Panc1 (cell line): Measurements from ENCODE around the gene RPL7L1. TPM values are rescaled to one million over a fixed set of nuclear protein-coding genes. Genes with fewer than 3 reads are reported as not detected.

Experiments used
- ATAC-seq: fragments of 200-7000 bp; cut with Tn5 transposase; 2 replicates; pipeline ENCODE4 v1.9.1; 2020; ENCODE audit warnings: mild to moderate bottlenecking, moderate library complexity
- BruUV-seq: library from RNA; stranded (reverse); fragments of 400-500 nt; replicated peaks from 2 replicates; lab custom pipeline; 2021; lab: Mats Ljungman, UMichigan
- CTCF ChIA-PET: fragments of 300-600 bp; sonication (Branson Sonifier 250); formaldehyde crosslinking; loops from one replicate; lab custom pipeline; 2022; ENCODE audit warnings: antibody characterized with exemption; lab: Charles Lee
- POLR2A ChIA-PET: fragments of 300-600 bp; sonication (Branson Sonifier 250); formaldehyde crosslinking; loops from one replicate; lab custom pipeline; 2022; ENCODE audit warnings: antibody characterized with exemption; lab: Charles Lee
- DNase-seq: peaks from one replicate; pipeline ENCODE4 v3.0.0-alpha.2; 2010; ENCODE audit warnings: low read depth, low spot score
- H3K27ac ChIP-seq: 2 replicates; pipeline ENCODE4 v1.5.1; 2011; ENCODE audit warnings: mild to moderate bottlenecking, low read length, inconsistent platforms
- H3K27me3 ChIP-seq: fragments of 200-500 bp; sonication (Bioruptor generic); 2 replicates; pipeline ENCODE4 v1.6.0; 2014; ENCODE audit warnings: low read length, inconsistent platforms; ENCODE audit not compliant: control insufficient read depth, insufficient read depth
- H3K36me3 ChIP-seq: fragments of 200-500 bp; sonication (Bioruptor generic); 2 replicates; pipeline ENCODE4 v1.5.1; 2014; ENCODE audit warnings: inconsistent platforms, mild to moderate bottlenecking, low read length, moderate library complexity; ENCODE audit not compliant: control insufficient read depth, insufficient read depth
- H3K4me1 ChIP-seq: 2 replicates; pipeline ENCODE4 v1.5.1; 2011; ENCODE audit warnings: inconsistent platforms, mild to moderate bottlenecking, low read length, moderate library complexity; ENCODE audit not compliant: control insufficient read depth, insufficient read depth
- H3K4me3 ChIP-seq, 2 experiments: 2 replicates each; pipeline ENCODE4 v1.5.1; 2011 to 2012; ENCODE audit warnings: low read depth in 2 of 2, low read length in 2 of 2, mild to moderate bottlenecking in 2 of 2, inconsistent platforms in 1 of 2, moderate library complexity in 1 of 2
- H3K9me3 ChIP-seq: fragments of 200-500 bp; sonication (Bioruptor generic); 2 replicates; pipeline ENCODE4 v1.5.1; 2014; ENCODE audit warnings: low read depth, mild to moderate bottlenecking, inconsistent platforms, low read length, moderate library complexity; ENCODE audit not compliant: control insufficient read depth, insufficient read depth
- CTCF ChIP-seq: fragments of 450-650 bp; IDR thresholded peaks from 2 replicates; pipeline ENCODE4 v1.5.1; 2017; ENCODE audit warnings: mild to moderate bottlenecking
- POLR2AphosphoS5 ChIP-seq: IDR thresholded peaks from 2 replicates; pipeline ENCODE4 v1.6.1; 2012; ENCODE audit warnings: mild to moderate bottlenecking, low read depth, low read length, moderate library complexity
- SIN3A ChIP-seq: IDR thresholded peaks from 2 replicates; pipeline ENCODE4 v1.6.1; 2012; ENCODE audit warnings: low read depth, mild to moderate bottlenecking, low read length, moderate library complexity, borderline replicate concordance; ENCODE audit not compliant: insufficient read depth
- TCF7L2 ChIP-seq: IDR thresholded peaks from 2 replicates; pipeline ENCODE4 v1.6.1; 2011; ENCODE audit warnings: mild to moderate bottlenecking, low read depth, low read length, inconsistent platforms
- in situ Hi-C: cut with HindIII; loops from 2 replicates; pipeline ENCODE4 v1.10.0; 2016; ENCODE audit warnings: low sequenced_read_pairs, low pct_unique_long_range_greater_than_20kb
- intact Hi-C: fragments of 100-400 bp; cut with micrococcal nuclease; formaldehyde crosslinking; loops from one replicate; pipeline ENCODE4 v1.10.0; 2022; ENCODE audit not compliant: unreplicated experiment
- total RNA-seq: library from RNA; stranded (reverse); gene quantifications from one replicate; pipeline ENCODE4 v1.2.1, GENCODE V29; 2021; ENCODE audit not compliant: unreplicated experiment
- TF ChIP-seq, protein P1 (sequence below), 2 experiments: IDR thresholded peaks; 2 replicates each; pipeline ENCODE4 v1.6.1; 2011 to 2012; ENCODE audit warnings: low read depth in 2 of 2, control low read depth in 1 of 2, low read length in 1 of 2, mild to moderate bottlenecking in 1 of 2, moderate library complexity in 1 of 2; ENCODE audit not compliant: insufficient read depth in 1 of 2

Gene RPL7L1
- total RNA-seq, 1 experiment from 2014 or later, result 109 TPM

DNA sequence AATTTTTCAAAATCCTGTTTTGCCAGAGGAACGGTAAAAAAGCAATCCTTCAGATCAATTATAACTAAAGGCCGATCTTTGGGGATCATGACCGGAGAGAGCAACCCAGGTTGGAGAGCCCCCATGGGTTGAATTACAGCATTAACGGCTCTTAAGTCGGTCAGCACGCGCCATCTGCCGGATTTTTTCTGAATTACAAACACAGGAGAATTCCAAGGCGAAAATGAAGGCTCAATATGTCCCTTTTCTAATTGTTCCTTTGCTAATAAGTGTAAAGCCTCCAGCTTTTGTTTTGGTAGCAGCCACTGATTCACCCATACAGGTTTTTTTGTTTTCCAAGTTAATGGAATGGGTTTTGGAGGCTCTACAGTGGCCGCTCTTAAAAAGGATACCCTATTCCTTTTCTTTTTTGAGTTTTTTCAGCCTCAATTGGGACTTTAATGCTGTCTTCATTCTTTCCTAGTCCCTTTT lies 19.5 kb downstream of the RPL7L1 start:
- DNase-seq, result no peak
- H3K27ac ChIP-seq, result no peak overlapping the region
- in situ Hi-C loops, result no loop called here

DNA sequence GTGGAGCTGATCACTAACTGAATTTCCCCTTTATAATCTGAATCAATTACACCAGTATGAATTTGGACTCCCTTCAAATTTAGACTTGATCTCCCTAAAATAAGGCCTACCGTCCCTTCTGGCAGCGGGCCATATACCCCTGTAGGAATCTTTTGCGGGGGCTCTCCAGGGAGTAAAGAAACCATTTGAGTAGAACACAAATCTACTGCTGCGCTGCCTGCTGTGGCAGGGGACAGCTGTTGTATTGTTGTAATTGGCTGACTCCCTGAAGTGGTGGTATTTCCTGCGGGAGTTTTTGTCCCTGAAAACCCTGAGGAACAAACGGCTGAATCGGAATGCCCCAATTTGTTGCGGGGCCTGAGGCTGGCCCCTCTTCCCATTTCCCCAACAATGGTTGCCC lies 20.5 kb downstream of the RPL7L1 start:
- H3K27me3 ChIP-seq, result no peaks in the 10 kb centered on the region
- POLR2A ChIA-PET, result interaction anchor here (0.6 kb wide), 1 partner anchor 215 kb away, joined by 3 read pairs; no protein-coding TSS in a partner anchor
- peaks cover 5% of the 10 kb centered on the region for H3K4me1 ChIP-seq
- no peaks in the 10 kb centered on the region for H3K36me3 ChIP-seq
- CTCF ChIA-PET, result no interaction called here
- DNase-seq (no peak), ATAC-seq (no peak)
- TF ChIP-seq, protein P1, sequence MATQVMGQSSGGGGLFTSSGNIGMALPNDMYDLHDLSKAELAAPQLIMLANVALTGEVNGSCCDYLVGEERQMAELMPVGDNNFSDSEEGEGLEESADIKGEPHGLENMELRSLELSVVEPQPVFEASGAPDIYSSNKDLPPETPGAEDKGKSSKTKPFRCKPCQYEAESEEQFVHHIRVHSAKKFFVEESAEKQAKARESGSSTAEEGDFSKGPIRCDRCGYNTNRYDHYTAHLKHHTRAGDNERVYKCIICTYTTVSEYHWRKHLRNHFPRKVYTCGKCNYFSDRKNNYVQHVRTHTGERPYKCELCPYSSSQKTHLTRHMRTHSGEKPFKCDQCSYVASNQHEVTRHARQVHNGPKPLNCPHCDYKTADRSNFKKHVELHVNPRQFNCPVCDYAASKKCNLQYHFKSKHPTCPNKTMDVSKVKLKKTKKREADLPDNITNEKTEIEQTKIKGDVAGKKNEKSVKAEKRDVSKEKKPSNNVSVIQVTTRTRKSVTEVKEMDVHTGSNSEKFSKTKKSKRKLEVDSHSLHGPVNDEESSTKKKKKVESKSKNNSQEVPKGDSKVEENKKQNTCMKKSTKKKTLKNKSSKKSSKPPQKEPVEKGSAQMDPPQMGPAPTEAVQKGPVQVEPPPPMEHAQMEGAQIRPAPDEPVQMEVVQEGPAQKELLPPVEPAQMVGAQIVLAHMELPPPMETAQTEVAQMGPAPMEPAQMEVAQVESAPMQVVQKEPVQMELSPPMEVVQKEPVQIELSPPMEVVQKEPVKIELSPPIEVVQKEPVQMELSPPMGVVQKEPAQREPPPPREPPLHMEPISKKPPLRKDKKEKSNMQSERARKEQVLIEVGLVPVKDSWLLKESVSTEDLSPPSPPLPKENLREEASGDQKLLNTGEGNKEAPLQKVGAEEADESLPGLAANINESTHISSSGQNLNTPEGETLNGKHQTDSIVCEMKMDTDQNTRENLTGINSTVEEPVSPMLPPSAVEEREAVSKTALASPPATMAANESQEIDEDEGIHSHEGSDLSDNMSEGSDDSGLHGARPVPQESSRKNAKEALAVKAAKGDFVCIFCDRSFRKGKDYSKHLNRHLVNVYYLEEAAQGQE (IDR thresholded peaks at IDR 0.05; ENCODE audit: insufficient read depth in 1 of 2, low read depth in 2 of 2, low read length in 1 of 2), result no peak
- TF ChIP-seq TCF7L2, result no peak
- no peak for TF ChIP-seq SIN3A
- no peak for TF ChIP-seq POLR2AphosphoS5
- BruUV-seq, result no TSS peak
- H3K9me3 ChIP-seq, result no peaks in the 10 kb centered on the region
- in situ Hi-C loops, result no loop called here
- intact Hi-C loops, result loop anchor here (5.0 to 10.0 kb wide), 3 partner anchors 65 to 245 kb away; partner anchors contain the start of genes GNMT, KLHDC3 and MEA1
- no peak overlapping the region for H3K4me3 ChIP-seq
- no peak overlapping the region for H3K27ac ChIP-seq

More for the DNA sequence above, 19.5 kb downstream of the RPL7L1 start:
- ChIA-PET POLR2A (no interaction called here), CTCF (no interaction called here)
- Histone ChIP-seq H3K4me3 (no peak overlapping the region), H3K4me1 (peaks cover 5% of the 10 kb centered on the region), H3K27me3 (no peaks in the 10 kb centered on the region), H3K36me3 (no peaks in the 10 kb centered on the region), H3K9me3 (no peaks in the 10 kb centered on the region)
- ATAC-seq, result no peak
- intact Hi-C loops, result no loop called here
- TF ChIP-seq, protein P1 (IDR thresholded peaks at IDR 0.05; ENCODE audit: insufficient read depth in 1 of 2, low read depth in 2 of 2, low read length in 1 of 2), result no peak
- peak; percentile 86 for TF ChIP-seq CTCF
- BruUV-seq, result no TSS peak
